Lung (tissue), 12 donors: ENCODE data around the gene RABGAP1L. TPM values are rescaled to one million over a fixed set of nuclear protein-coding genes. Genes with fewer than 3 reads are reported as not detected.

ENCODE experiments used
- ATAC-seq: fragments of 200-7000 bp; cut with Tn5 transposase; one replicate; pipeline ENCODE4 v1.9.1; 2020; ENCODE audit warnings: moderate number of reproducible peaks; ENCODE audit not compliant: insufficient read depth, low FRiP score
- DNase-seq, 3 donors: peaks; one replicate each; pipeline ENCODE4 v3.0.0-alpha.2; 2013 to 2017
- H3K27ac ChIP-seq, 2 donors: one replicate each; pipeline ENCODE4 v1.5.1; 2013; ENCODE audit warnings: mild to moderate bottlenecking in 2 of 2, moderate library complexity in 2 of 2, control low read depth in 1 of 2, inconsistent platforms in 1 of 2, low read depth in 1 of 2, low read length in 1 of 2
- H3K27me3 ChIP-seq, 3 donors: one replicate each; pipeline ENCODE4 v1.5.1; 2013; ENCODE audit warnings: low read length in 2 of 3; ENCODE audit not compliant: control insufficient read depth in 3 of 3, insufficient read depth in 3 of 3
- H3K36me3 ChIP-seq, 4 donors: one replicate each; pipeline ENCODE4 v1.5.1; 2013; ENCODE audit warnings: low read length in 4 of 4, mild to moderate bottlenecking in 1 of 4, moderate library complexity in 1 of 4; ENCODE audit not compliant: control insufficient read depth in 4 of 4, insufficient read depth in 4 of 4
- H3K4me1 ChIP-seq, 5 donors: one replicate each; pipeline ENCODE4 v1.5.1; 2013; ENCODE audit warnings: low read length in 5 of 5, mild to moderate bottlenecking in 2 of 5, moderate library complexity in 1 of 5; ENCODE audit not compliant: control insufficient read depth in 5 of 5, insufficient read depth in 5 of 5
- H3K4me3 ChIP-seq: one replicate; pipeline ENCODE4 v1.5.1; 2013; ENCODE audit warnings: mild to moderate bottlenecking, control low read depth, moderate library complexity
- H3K9ac ChIP-seq, 2 donors: one replicate each; pipeline ENCODE4 v1.5.1; 2013; ENCODE audit warnings: low read length in 2 of 2, control low read depth in 1 of 2; ENCODE audit not compliant: insufficient read depth in 1 of 2
- H3K9me3 ChIP-seq, 4 donors: one replicate each; pipeline ENCODE4 v1.5.1; 2013; ENCODE audit warnings: low read length in 3 of 4, mild to moderate bottlenecking in 1 of 4, moderate library complexity in 1 of 4; ENCODE audit not compliant: control insufficient read depth in 4 of 4, insufficient read depth in 3 of 4
- CTCF ChIP-seq: IDR thresholded peaks from 2 replicates; pipeline ENCODE4 v1.5.1; 2012; ENCODE audit warnings: mild to moderate bottlenecking; ENCODE audit errors: control extremely low read depth, extremely low read depth
- WGBS, 2 donors: extraction: QIAGEN DNeasy Blood & Tissue Kit; methylation state at CpG; one replicate each; pipeline ENCODE4 v1.1.7; 2013; 5-methylcytosine and 5-hydroxymethylcytosine counted together
- polyA plus RNA-seq, 2 donors: library from polyadenylated mRNA; stranded (reverse); fragments of 200-250 nt; gene quantifications; one replicate each; pipeline ENCODE4 v1.2.1, GENCODE V29; 2013
- total RNA-seq, 2 donors: library from RNA; depleted of rRNA in 1 of 2; stranded (reverse); fragments of >200 nt in 1 of 2; gene quantifications; one replicate each; pipeline ENCODE4 v1.2.1, GENCODE V29; 2014 to 2021
- donor health status: control.
- donor health status: control.
- donor health status: Bipolar disorder and iron deficiency.
- donor health status: healthy.
- donor health status: DM: yes; HTN: yes; CAD: no.

Gene RABGAP1L
- total and polyA plus RNA-seq, 4 donors, result 16.0 to 123 (median 44.5) TPM

DNA sequence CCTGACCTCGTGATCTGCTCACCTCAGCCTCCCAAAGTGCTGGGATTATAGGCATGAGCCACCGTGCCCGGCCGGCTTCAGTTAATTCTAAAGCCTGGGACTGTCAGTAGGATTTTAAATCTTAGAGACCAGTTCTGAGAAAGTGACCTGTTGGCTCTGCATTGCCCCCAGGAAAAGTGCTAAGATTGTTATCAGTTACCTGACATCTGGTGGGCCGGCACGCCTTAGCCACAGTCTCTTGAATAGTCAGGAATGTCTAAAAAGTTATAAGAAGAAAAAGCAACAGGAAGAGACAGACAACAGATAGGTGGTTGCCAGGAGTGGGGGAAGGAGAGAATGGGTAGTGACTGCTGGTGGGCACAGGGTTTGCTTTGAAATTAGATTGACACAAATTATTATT is 35.1 kb downstream of the RABGAP1L start:
- WGBS, 2 donors, result 83 to 85% methylated on average over 6 of the region's 6 CpGs
- Histone ChIP-seq H3K36me3 (no peaks in the 10 kb centered on the region), H3K4me3 (no peak overlapping the region), H3K27me3 (no peaks in the 10 kb centered on the region), H3K27ac (no peak overlapping the region), H3K9ac (no peak overlapping the region), H3K4me1 (peaks cover 0 to 12% (median 0%) of the 10 kb centered on the region in 5 donors), H3K9me3 (no peaks in the 10 kb centered on the region)
- ATAC-seq, result no peak
- TF ChIP-seq CTCF, result no peak
- DNase-seq, result no peak

DNA sequence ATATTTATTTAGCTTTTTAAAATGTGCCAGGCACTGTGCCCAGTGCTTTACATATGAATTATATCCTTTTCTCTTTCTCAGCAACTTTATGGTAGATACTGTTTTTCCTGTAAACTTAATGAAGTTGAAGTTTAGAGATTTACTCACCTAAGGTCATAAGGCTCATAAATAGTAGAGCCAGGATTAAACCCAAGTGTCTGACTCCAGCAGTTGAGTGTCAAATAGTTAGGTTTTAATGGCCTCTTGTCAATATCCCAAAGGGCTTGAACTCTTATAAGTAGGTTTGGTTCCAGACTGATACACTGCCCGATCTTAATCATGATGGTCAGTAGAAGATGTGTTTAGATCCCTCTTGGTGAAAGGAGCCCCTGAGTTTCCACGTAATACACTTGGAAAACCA is 37.8 kb downstream of the RABGAP1L start:
- ATAC-seq (no peak), DNase-seq (no peak)
- TF ChIP-seq CTCF, result no peak
- peaks cover 0 to 5% (median 0%) of the 10 kb centered on the region in 5 donors for H3K4me1 ChIP-seq
- H3K4me3 ChIP-seq, result no peak overlapping the region
- 73 to 95% methylated on average over 2 of the region's 2 CpGs for WGBS, 2 donors
- H3K27me3 ChIP-seq, result no peaks in the 10 kb centered on the region
- H3K9me3 ChIP-seq, result no peaks in the 10 kb centered on the region
- H3K36me3 ChIP-seq, result no peaks in the 10 kb centered on the region
- peak overlapping the region in 1 of 2 donors; percentile 29 for H3K27ac ChIP-seq
- no peak overlapping the region for H3K9ac ChIP-seq

- no peak for ATAC-seq
- no peaks in the 10 kb centered on the region for H3K9me3 ChIP-seq
- no peak for DNase-seq
- H3K9ac ChIP-seq, result no peak overlapping the region
- H3K27ac ChIP-seq, result peak overlapping the region in 1 of 2 donors; percentile 29
- 71 to 90% methylated on average over 10 of the region's 10 CpGs for WGBS, 2 donors
- H3K36me3 ChIP-seq, result no peaks in the 10 kb centered on the region
- no peak for TF ChIP-seq CTCF
- peaks cover 0 to 5% (median 0%) of the 10 kb centered on the region in 5 donors for H3K4me1 ChIP-seq
- no peaks in the 10 kb centered on the region for H3K27me3 ChIP-seq
- no peak overlapping the region for H3K4me3 ChIP-seq
Observed at GRCh38 chr1:174197547-174197946, 38.2 kb downstream of the RABGAP1L start.

GRCh38 chr1:174198202-174198601 is 38.9 kb downstream of the RABGAP1L start:
- H3K36me3 ChIP-seq, result no peaks in the 10 kb centered on the region
- H3K9ac ChIP-seq, result no peak overlapping the region
- no peak overlapping the region for H3K4me3 ChIP-seq
- ATAC-seq, result no peak
- DNase-seq, result no peak
- no peak for TF ChIP-seq CTCF
- H3K27ac ChIP-seq, result no peak overlapping the region
- H3K27me3 ChIP-seq, result no peaks in the 10 kb centered on the region
- H3K4me1 ChIP-seq, result peaks cover 0 to 5% (median 0%) of the 10 kb centered on the region in 5 donors
- H3K9me3 ChIP-seq, result peaks cover 0 to 2% (median under 1%) of the 10 kb centered on the region in 4 donors
